GM19099 (cell line): Measurements from ENCODE around the gene LIMD2.

ENCODE experiments used
- POLR2A ChIP-seq: IDR thresholded peaks from 3 replicates; pipeline ENCODE4 v1.6.1; 2011; ENCODE audit warnings: low read depth; ENCODE audit not compliant: insufficient read length; ENCODE audit errors: extremely low read depth

The LIMD2 gene

DNA sequence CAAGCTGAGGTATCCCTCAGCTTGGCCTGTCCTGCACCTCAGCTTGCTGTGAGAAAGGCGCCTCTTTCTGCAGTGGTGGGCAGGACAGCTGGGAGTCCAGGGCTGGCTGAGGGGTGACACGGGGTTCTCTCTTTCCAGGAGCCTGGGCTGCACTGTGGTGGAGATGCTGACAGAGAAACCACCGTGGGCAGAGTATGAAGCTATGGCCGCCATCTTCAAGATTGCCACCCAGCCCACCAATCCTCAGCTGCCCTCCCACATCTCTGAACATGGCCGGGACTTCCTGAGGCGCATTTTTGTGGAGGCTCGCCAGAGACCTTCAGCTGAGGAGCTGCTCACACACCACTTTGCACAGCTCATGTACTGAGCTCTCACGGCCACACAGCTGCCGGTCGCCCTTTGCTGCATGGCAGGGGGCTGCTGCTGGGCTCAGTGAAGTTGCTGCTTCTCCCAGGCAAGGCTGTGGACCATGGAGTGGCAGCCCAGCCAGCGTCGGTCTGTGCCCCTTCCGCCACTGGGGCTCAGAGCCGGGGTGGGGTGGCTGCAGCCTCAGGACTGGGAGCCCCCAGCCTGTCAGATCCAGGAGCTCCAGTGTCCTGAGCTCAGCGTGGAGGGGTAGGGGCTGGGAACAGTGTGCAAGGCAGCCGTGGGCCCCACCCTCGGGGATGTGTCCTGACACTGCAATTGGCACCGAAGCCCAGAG, 6.4 kb downstream of the LIMD2 start:
- TF ChIP-seq POLR2A: no peak

DNA sequence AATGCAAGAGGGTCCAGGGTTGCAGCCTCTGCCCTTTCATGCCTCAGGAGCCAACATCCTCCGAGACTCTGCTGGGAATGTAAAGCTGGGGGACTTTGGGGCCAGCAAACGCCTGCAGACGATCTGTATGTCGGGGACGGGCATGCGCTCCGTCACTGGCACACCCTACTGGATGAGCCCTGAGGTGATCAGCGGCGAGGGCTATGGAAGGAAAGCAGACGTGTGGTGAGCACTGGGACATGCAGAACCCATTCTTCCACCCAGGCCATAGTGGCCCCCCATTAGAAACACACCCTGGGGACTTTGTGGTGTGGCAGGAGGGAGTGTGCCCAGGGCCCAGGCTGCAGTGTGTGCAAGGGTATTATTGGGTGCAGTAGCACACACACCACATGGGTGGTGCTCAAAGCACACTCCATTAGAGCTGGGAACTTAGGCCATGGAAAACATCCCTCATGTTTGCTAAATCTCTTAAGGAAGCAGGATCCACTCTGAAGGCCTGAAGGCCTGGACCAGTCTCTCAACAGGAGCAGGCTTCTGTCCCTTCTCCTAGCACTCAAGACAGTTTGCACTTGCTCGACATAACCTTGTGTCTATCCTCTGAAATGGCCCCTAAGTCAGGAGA, 7.6 kb downstream of the LIMD2 start:
- TF ChIP-seq POLR2A: no peak

DNA sequence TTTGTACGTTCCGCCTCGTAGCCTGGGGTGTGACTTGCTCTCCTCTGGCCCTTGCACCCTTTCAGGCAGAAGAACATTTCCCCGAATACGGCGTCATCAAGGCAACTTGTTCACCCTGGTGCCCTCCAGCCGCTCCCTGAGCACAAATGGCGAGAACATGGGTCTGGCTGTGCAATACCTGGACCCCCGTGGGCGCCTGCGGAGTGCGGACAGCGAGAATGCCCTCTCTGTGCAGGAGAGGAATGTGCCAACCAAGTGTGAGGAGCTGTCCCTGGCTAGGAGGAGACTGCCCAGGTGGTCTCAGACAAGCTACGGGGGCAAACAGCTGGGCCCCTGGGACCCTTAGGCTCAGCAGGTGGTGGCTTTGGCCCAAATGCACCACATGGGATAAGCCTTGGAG, 10.4 kb downstream of the LIMD2 start:
- no peak for TF ChIP-seq POLR2A

DNA sequence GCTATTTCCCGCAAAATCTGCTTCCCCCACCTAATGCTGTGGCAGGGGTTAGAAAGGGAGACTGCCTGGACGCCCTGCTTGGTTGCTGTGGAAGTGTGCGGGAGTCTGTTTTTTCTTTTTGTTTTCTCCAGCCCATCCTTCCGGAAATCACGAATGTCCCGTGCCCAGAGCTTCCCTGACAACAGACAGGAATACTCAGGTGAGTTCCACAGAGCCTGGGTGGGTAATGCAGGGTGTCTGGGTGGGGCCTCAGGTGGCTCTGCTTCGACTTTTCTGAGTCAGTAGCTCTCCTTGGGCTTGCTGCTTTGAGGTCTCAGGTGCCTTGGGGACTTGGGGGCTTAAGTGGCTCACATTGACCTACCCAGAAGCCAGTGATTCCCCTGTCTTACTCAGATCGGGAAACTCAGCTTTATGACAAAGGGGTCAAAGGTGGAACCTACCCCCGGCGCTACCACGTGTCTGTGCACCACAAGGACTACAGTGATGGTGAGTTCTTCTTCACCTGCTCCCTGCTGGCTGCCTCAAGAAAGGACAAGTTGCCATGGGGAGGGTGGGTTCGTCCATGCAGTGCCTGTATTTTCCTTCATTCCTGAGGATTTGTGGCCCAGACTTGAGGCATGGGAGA, 11.4 kb downstream of the LIMD2 start:
- no peak for TF ChIP-seq POLR2A

DNA sequence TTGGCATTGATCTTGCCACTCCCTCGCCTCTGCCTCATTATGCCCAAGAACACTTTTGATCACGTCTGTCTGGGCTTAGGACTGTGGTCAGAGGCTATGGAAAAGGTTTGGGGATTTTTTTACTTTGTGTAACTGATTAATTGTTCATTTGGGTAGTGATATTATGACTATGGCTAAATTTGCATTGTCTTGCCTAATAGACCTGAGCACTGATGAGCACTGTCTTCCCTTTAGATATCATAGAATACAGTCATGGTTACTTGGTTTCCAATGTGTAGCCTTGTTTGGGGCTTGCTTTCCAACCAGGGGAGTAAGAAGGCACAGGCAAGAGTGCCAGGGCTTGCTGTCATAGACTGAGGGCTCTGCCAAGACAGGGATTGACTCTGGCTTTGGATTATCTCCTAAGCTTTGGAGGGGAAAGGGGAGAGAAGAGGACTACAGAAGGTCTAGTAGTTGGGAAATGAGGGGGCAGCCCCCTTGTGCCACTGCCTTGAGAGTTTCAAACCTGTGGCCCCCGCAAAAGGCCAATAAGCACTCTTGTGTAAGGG, 13.7 kb downstream of the LIMD2 start:
- TF ChIP-seq POLR2A: no peak

DNA sequence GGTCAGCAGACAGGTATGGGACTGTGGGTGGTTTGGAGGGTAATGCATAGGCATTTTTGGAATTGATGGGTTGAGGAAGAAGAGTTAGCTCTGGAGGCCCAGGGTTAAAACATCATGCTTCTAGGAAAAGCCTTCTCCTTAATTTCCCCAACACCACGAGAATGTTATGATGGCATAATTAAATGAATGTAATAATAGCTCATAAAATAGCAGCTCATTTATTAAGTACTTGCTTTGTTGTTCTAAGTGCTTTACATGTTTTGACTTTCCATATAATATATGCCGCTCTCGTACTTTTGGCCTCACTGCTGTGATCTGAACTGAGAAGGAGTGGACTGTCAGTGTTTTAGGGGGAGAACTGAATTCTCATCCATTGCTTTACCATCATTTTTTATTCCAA, 14.3 kb downstream of the LIMD2 start:
- TF ChIP-seq POLR2A: no peak

DNA sequence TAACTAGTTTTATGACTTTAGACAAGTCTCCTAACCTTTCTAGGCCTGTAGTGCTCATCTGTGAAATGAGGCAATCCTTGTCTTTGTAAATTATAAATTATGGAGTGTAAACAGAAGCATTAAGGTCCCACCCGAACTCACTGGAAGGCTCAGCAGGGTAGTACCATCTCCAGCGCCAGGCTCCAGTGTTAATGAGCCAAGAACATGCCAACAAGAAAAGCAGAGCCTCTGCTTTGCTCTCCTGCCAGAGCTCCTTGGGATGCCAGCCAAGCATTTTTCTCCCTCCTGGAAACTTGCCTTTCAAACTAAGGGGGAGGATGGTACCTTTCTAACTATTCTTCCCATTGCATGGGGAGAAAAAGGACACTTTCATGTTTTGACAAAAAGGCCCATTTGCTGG, 14.9 kb downstream of the LIMD2 start:
- no peak for TF ChIP-seq POLR2A

DNA sequence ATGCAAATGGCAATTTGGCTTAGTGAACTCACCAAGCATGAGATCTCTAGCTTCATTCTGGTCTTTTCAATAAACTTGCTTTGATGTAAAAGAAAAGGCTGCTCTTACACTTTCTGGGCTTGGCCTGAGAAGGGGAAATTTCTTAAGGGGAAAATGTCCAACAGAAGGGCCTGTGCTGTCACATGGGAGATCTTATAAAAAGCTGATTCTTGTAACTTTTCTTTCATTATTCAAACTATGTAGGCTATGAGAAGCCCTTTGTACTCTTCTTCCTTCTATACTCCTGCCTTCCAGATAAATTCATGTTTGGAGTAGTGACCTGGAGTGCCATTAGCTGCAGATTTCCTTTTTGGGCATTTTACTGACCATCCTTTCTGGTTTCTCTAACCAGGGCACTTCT, 16.9 kb downstream of the LIMD2 start:
- no peak for TF ChIP-seq POLR2A

DNA sequence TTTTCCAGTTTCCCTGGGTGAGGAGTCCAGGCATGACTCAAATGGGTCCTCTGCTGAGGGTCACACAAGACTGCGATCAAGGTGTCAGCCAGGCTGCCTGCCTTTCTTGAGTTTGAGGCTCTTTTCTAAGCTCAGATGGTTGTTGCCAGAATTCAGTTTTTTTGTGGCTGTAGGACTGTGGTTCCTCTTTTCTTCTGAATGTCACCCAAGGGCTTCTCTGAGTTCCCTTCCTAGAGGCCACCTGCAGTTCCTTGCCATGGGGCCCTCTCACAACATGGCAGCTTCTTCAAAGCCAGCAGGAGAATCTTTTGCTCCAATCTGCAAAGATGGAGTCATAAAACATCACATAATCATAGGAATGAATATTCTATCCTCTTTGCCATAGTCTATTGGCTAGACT, 17.5 kb downstream of the LIMD2 start:
- TF ChIP-seq POLR2A: no peak

DNA sequence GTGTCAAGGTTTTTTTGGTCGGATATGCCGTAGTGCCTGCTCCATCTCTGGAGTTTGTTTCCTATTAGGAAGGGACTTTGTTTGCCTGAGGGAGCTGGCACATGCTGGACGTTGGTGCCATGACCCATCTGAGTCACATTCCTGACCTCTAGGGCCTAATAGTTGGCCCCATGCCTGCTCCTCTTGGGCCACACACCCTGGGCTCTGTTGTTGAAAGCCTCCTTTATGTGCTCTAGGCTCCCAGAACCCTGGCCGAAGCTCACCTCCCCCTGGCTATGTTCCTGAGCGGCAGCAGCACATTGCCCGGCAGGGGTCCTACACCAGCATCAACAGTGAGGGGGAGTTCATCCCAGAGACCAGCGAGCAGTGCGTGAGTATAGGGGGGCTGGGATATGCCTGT, 18.4 kb downstream of the LIMD2 start:
- TF ChIP-seq POLR2A: no peak

DNA sequence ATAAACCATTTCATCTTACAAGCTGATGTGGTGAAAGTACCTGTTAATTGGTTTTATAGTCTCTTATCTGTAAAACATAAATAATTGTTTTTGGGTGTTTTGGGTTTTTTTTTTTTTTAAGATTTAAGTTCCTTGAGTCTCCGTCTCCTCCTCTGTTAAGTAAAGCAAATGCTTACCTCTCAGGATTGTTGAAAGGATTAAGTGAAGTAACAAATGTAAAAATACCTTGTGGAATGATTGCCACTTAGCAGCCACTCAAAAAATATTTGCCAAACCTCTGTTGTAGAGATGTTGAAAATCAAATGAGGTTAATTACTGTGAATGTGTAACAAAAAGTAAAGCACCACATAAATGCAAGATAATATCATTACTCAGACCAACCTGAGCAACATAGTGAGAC, 19.2 kb downstream of the LIMD2 start:
- no peak for TF ChIP-seq POLR2A

DNA sequence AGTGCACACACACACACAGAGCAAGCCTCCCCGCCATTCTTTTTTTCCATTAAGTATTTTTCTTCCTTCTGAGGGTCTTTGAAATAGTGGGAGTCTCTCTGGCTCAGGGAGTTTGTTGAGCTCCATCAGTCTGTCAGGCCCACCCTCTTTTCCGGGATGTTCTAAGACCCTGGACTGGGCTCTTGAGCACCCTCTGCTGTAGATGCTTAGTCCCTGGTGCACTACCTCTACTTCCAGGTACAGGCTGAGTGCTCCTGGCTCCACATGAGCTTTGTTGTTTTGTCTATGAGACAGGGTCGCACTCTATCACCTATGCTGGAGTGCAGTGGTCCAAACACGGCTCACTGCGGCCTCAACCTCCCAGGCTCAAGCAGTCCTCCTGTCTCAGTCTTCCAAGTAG, 20.7 kb downstream of the LIMD2 start:
- TF ChIP-seq POLR2A: no peak

DNA sequence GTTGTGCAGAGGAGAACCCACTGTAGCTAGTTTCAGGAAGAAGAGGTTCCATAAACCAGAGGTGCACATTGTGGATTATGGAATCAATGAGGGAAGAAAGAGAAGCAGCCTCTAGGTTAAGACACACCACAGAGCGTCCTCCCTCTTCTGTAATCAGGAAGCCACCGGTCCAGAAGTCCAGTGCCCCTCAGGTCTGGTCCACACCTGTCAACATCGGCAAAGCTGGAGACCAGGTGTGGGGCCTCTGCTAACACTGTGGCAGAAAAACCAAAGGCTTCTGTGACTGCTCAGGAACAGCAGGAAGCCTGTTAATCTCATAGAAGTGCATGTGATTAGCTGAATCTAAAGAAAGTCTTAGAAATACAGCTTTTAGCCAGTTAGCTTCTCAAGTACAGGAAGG, 23.3 kb downstream of the LIMD2 start:
- TF ChIP-seq POLR2A: no peak

DNA sequence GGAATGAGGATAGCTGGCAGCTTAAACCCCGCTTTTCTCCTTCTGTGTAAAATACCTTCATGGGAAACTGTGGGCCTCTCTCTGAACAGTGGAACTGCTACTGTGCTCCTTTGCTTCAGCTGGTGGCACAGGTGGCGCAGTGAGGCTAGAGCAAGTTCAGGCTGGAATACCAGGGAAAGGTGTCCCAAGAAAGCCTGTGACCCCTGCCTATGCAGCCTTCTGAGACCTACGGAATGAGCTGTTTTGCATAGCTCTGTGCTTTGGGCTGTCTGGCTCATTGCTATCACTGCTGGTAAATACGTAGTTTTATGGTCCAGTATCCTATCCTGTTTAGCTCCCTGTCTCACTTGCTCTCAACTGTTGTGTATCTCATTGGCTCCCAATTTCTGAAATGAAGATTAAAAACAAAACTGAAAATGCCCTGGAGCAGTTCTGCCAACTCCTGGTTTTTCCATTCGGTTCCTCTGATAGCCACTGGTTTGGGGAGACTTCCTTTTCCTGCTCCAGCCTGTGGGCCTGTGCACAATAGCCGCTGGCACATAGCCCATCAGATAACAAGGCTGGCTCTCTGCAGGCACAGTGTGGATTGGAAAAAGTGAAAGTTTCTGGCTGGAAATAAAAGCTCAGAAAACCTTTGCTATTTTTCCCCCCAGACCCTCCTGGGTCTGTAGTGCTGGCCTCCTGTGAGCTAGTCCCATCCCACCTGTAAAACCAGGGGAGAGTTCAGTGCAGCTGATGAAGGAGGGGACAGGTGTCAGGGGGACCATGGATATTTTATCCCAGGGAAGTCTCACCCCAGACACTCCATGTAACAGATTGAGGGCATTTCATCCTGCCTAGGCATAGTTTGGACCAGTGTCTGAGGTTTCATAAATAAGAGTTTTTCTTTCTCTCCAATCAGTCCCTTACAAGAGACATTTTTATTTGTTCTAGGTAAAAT, 24.0 kb downstream of the LIMD2 start:
- TF ChIP-seq POLR2A: no peak

DNA sequence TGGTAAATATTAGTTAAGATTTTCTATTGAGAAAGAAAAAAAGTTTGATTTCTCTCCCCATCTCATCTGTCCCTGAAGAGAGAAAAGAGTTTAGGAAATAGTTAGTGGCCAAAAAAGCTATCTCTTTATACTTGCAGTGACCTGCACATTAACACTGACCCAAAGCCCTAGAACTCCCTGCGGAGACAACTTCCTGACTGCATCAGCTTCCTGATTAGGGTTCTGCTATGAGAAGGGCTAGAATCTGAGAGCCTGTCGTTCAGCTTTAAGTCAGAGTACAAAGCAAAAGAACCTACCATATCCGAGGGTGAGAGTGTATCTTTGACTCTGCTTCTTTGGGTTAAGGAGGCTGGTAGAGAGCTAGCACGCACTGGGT, 24.7 kb downstream of the LIMD2 start:
- no peak for TF ChIP-seq POLR2A
